Fibroblast of lung (primary cell): ENCODE results near the gene ACSS3. TPM values are rescaled to one million over a fixed set of nuclear protein-coding genes. Genes with fewer than 3 reads are reported as not detected.

Source experiments
- DNase-seq, 2 donors: peaks; one replicate each; pipeline versions ENCODE4 v3.0.0 to v3.0.0-alpha.2; 2010; ENCODE audit warnings: low read depth in 2 of 2
- H2AFZ ChIP-seq: 2 replicates; pipeline ENCODE4 v1.5.1; 2012; ENCODE audit warnings: low read length, control low read depth, inconsistent platforms
- H3K27ac ChIP-seq: 2 replicates; pipeline ENCODE4 v1.5.1; 2011; ENCODE audit warnings: low read length, control low read depth; ENCODE audit not compliant: insufficient read depth
- H3K27me3 ChIP-seq: 2 replicates; pipeline ENCODE4 v1.5.1; 2011; ENCODE audit warnings: mild to moderate bottlenecking, low read length; ENCODE audit not compliant: control insufficient read depth, insufficient read depth
- H3K36me3 ChIP-seq: 2 replicates; pipeline ENCODE4 v1.5.1; 2011; ENCODE audit warnings: low read length; ENCODE audit not compliant: control insufficient read depth, insufficient read depth
- H3K4me1 ChIP-seq: 2 replicates; pipeline ENCODE4 v1.5.1; 2011; ENCODE audit warnings: low read length; ENCODE audit not compliant: control insufficient read depth, insufficient read depth; ENCODE audit errors: extremely low read depth
- H3K4me2 ChIP-seq: 2 replicates; pipeline ENCODE4 v1.5.1; 2011; ENCODE audit warnings: low read length, control low read depth; ENCODE audit not compliant: insufficient read depth; ENCODE audit errors: extremely low read depth
- H3K4me3 ChIP-seq, 4 experiments: fragments of 200-600 bp in 1 of 4; sonication (generic) in 1 of 4; replicated peaks in 1 of 4; 2 replicates each; pipeline ENCODE4 v1.5.1; 2011 to 2016; ENCODE audit warnings: low read length in 4 of 4, low read depth in 3 of 4, mild to moderate bottlenecking in 3 of 4, control low read depth in 2 of 4, inconsistent platforms in 1 of 4, mixed read lengths in 1 of 4; ENCODE audit not compliant: insufficient read depth in 1 of 4; ENCODE audit errors: control extremely low read depth in 1 of 4
- H3K79me2 ChIP-seq: 2 replicates; pipeline ENCODE4 v1.5.1; 2012; ENCODE audit warnings: mild to moderate bottlenecking, low read length, inconsistent platforms; ENCODE audit not compliant: control insufficient read depth, insufficient read depth
- H3K9ac ChIP-seq: 2 replicates; pipeline ENCODE4 v1.5.1; 2011; ENCODE audit warnings: mild to moderate bottlenecking, low read length, control low read depth; ENCODE audit not compliant: insufficient read depth
- H3K9me3 ChIP-seq: 2 replicates; pipeline ENCODE4 v1.5.1; 2012; ENCODE audit warnings: low read depth, low read length; ENCODE audit not compliant: control insufficient read depth, insufficient read depth
- H4K20me1 ChIP-seq: 2 replicates; pipeline ENCODE4 v1.5.1; 2011; ENCODE audit warnings: low read length; ENCODE audit not compliant: control insufficient read depth, insufficient read depth; ENCODE audit errors: extremely low read depth
- CTCF ChIP-seq, 2 donors: IDR thresholded peaks in 1 of 2; conservative IDR thresholded peaks in 1 of 2; 1 replicate in 1 of 2; 2 replicates in 1 of 2; pipeline ENCODE4 v1.5.1; 2011 to 2012; ENCODE audit warnings: low read length in 2 of 2, control low read depth in 1 of 2, inconsistent platforms in 1 of 2, low read depth in 1 of 2, mild to moderate bottlenecking in 1 of 2
- EZH2 ChIP-seq: IDR thresholded peaks from 2 replicates; pipeline ENCODE4 v1.5.1; 2012; ENCODE audit warnings: low read length, control low read depth, mild to moderate bottlenecking; ENCODE audit errors: missing control alignments
- polyA plus RNA-seq, 2 donors: library from polyadenylated mRNA; depleted of rRNA in 1 of 2; stranded (reverse) in 1 of 2; unstranded in 1 of 2; fragments of >200 nt; gene quantifications; 2 replicates each; pipeline ENCODE4 v1.2.1, GENCODE V29; 2011 to 2012; ENCODE audit warnings: missing spikeins in 1 of 2
- total RNA-seq: library from RNA; depleted of rRNA; stranded (reverse); fragments of >200 nt; gene quantifications from 2 replicates; pipeline ENCODE4 v1.2.1, GENCODE V29; 2014

Gene ACSS3
- total and polyA plus RNA-seq, 2 donors (not counting 1 experiment from before 2014, with no cell fraction given) = 10.3 to 47.4 TPM

- Histone ChIP-seq H3K9ac (no peak overlapping the region), H3K9me3 (no peaks in the 10 kb centered on the region), H4K20me1 (no peaks in the 10 kb centered on the region), H3K36me3 (no peaks in the 10 kb centered on the region), H3K4me2 (no peak overlapping the region), H3K4me1 (no peaks in the 10 kb centered on the region), H3K79me2 (no peaks in the 10 kb centered on the region), H2AFZ (no peak overlapping the region), H3K4me3 (no peak overlapping the region), H3K27me3 (no peaks in the 10 kb centered on the region), H3K27ac (no peak overlapping the region)
- TF ChIP-seq CTCF (conservative IDR thresholded peaks at IDR 0.05 in 1 of 2, IDR thresholded peaks at IDR 0.05 in 1 of 2; ENCODE audit: low read depth in 1 of 2, low read length in 2 of 2) = no peak
- no peak for TF ChIP-seq EZH2
- DNase-seq = peak; percentile 2 to 8
These were observed 98.9 kb downstream of the ACSS3 start for GRCh38 chr12:81176796-81177195.

GRCh38 chr12:81181691-81182090 is 103.8 kb downstream of the ACSS3 start:
- H3K36me3 ChIP-seq = no peaks in the 10 kb centered on the region
- no peaks in the 10 kb centered on the region for H4K20me1 ChIP-seq
- no peak overlapping the region for H3K4me2 ChIP-seq
- H2AFZ ChIP-seq = no peak overlapping the region
- H3K27me3 ChIP-seq = no peaks in the 10 kb centered on the region
- H3K4me1 ChIP-seq = no peaks in the 10 kb centered on the region
- H3K27ac ChIP-seq = no peak overlapping the region
- H3K9ac ChIP-seq = no peak overlapping the region
- DNase-seq = no peak
- no peak overlapping the region for H3K4me3 ChIP-seq
- no peaks in the 10 kb centered on the region for H3K79me2 ChIP-seq
- no peaks in the 10 kb centered on the region for H3K9me3 ChIP-seq
- TF ChIP-seq CTCF (conservative IDR thresholded peaks at IDR 0.05 in 1 of 2, IDR thresholded peaks at IDR 0.05 in 1 of 2; ENCODE audit: low read depth in 1 of 2, low read length in 2 of 2) (no peak), EZH2 (no peak)

- Histone ChIP-seq H3K79me2 (no peaks in the 10 kb centered on the region), H3K27me3 (no peaks in the 10 kb centered on the region), H3K4me1 (no peaks in the 10 kb centered on the region), H3K4me3 (no peak overlapping the region), H2AFZ (no peak overlapping the region), H3K27ac (no peak overlapping the region), H3K4me2 (no peak overlapping the region), H3K9me3 (no peaks in the 10 kb centered on the region), H3K9ac (no peak overlapping the region), H3K36me3 (no peaks in the 10 kb centered on the region), H4K20me1 (no peaks in the 10 kb centered on the region)
- DNase-seq = no peak
- TF ChIP-seq EZH2 = no peak
These were observed 109.8 kb downstream of the ACSS3 start for GRCh38 chr12:81187686-81188085.
